Stimulated activated naive CD4-positive, alpha-beta T cell treated with Interleukin-2 at 50 U/mL for 16 hours (primary cell): ENCODE results near the gene AOPEP.
"Not testable (repeated sequence)": the region's sequence is repeated elsewhere in the genome, so short reads cannot be mapped to it uniquely, and the experiment has no call there.

Experiments used
- DNase-seq: peaks from one replicate; lab custom pipeline; 2025; lab: John Stamatoyannopoulos, UW

AOPEP gene

DNA sequence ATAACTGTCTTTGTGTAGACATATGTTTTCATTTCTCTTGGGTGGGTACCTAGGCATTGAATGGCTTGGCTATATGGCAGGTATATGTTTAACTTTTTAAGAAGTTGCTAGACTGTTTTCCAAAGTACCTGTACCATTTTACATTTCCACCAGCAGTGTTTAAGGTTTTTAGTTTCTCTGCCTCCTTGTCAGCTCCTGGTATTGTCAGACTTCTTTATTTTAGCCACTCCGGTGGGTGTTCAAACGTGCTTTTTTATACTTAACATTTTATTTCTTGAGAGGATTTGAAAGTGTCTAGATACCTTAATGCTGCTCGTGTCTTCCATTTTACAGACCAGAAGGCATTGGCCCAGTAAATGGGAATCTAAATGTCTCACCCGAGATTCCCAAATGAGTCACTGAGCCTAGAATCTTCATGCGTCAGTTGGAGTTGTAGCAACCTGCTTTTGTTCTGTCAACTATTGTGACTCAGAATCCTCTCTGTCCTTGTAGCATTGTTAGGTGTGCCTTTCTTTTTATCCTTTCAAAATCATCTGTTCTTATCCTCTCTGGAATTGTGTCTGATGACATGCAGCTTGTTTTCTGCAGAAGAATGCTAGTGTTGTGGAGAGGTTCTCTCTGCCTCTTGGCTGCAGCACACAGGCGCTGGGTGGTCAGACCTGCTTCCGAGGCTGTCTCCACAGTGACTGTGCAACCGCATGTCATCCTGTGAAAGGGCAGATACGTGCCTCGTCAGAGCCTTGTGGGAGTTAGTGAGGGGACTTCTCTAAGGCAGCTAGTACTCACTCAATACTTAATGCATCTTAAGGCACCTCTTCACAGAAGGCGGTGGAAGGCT is 291.8 kb downstream of the AOPEP start:
- no peak for DNase-seq

DNA sequence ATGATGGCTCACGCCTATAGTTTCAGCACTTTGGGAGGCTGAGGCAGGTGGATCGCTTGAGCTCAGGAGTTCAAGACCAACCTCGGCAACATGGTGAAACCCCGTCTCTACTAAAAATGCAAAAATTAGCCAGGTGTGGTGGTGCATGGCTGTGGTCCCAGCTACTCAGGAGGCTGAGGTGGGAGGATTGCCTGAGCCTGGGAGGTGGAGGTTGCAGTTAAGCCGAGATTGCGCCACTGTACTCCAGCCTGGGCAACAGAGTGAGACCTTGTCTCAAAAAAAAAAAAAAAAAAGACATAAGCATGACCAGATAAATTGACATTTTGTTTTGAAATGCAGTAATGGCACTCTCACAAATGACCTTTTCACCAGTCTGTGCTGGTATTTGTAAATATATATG is 294.1 kb downstream of the AOPEP start:
- DNase-seq, result not testable (repeated sequence)

DNA sequence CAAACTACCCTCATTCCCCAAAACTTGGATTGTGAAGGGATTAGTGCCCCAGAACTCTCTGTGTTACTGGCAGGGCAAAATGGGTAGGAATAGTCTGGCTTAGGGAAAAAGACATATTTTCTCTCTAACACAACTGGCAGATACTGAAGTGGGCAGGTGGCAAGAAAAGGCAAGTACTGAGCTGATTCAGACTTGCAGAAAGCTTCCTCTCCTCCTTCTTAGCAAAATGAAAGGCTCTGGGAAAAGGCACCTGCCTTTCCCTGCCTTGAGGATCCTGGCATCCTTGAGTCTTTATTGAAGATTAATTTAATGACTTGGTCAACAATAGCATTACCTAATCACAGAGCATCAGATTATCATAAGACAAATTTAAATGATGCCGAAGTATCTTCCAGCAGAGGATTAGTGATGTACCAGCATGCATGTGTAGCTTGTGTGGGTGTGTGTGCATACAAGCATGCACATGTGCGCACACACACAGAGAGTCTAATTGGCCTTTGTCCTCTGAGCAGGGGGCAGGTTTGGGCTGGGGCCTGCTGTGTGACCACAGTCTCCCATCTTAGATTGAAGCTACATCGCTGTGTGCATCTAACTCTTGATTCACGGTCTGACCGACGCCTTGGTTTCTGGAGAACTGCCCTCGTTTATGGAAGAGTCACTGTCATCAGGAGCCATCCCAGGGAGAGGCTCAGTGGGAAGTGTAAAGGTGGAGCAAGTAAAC is 294.8 kb downstream of the AOPEP start:
- no peak for DNase-seq

DNA sequence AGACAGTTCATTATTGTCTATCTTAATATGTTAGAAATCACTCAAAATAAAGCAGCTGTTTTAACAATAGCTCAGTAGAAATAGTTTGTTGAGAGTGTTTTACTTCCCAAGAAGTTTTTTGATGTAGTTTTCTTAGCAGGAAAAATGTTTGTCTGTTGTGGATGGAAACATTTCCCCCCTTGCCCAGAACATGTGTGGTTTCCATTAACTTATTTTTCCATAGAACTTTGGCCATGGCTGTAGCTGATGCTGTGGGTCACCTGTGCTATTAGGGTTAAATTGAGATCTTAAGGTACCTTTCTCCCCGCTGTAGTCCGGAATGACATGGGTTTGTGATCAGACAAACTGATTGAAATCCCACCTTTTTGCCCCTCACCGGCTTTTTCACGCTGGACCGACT is 296.2 kb downstream of the AOPEP start:
- DNase-seq, result no peak

DNA sequence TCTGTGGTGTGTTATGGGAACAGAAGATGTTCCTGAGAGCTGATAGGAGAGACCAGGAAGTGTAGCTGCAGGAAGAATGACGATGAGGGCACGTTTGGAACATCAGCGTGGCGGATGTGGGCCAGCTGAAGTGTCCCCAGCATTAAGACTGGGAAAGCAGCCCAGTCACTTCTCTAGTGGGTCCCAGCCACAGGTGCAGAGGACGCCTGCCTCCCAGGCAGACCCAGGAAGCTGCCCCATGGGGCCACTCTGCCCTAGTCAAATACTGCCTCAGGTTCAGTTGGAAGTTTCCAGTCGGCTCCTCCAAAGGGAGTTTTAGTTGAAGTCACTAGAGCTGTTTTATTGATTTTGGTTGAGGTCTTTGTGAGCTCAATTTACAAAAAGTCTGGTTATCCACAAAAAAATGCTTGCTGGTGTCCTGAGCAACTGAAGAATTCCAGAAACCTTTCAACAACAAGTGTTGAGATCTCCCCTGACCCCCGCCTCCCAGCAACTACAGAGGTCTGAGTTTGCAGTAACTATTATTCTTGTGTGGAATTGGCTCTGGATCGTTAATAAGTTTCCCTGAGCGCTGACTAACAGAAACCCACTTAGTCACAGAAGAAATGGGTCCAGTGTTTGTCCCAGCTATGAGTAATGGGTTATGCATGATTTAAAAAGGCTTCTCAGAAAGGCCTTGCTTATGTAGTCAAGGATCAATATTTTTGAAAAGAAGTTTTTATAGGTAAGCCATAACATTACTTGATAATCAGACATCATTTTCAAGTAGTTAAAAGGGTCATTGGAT is 296.9 kb downstream of the AOPEP start:
- no peak for DNase-seq

DNA sequence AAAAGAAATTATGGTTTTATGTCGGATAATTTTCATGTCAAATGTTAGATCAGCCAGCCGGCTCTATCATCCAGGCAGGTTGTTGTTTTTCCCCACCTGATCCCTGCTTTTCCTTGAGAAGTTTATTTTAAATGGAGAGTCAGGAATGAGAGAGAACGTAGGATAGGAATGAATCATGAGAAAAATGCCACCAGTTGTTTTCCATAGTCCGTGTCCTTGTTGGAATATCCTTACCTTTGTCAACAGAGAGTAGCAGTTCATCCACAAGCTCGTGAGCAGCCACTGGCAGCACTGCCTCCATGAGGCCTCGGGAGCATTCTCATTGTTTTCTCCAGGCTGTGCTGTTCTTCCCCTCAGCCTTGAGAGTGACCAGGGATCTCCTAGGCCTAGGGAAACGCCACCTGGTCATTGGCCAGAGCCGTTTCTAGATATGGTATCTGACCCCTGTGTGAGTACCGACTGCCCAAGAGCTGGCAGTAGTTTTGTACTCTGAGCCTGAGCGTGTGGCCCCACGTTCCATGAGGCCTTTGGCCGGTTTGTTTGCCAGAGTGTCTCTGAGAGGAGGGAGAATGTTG is 297.7 kb downstream of the AOPEP start:
- DNase-seq, result no peak

DNA sequence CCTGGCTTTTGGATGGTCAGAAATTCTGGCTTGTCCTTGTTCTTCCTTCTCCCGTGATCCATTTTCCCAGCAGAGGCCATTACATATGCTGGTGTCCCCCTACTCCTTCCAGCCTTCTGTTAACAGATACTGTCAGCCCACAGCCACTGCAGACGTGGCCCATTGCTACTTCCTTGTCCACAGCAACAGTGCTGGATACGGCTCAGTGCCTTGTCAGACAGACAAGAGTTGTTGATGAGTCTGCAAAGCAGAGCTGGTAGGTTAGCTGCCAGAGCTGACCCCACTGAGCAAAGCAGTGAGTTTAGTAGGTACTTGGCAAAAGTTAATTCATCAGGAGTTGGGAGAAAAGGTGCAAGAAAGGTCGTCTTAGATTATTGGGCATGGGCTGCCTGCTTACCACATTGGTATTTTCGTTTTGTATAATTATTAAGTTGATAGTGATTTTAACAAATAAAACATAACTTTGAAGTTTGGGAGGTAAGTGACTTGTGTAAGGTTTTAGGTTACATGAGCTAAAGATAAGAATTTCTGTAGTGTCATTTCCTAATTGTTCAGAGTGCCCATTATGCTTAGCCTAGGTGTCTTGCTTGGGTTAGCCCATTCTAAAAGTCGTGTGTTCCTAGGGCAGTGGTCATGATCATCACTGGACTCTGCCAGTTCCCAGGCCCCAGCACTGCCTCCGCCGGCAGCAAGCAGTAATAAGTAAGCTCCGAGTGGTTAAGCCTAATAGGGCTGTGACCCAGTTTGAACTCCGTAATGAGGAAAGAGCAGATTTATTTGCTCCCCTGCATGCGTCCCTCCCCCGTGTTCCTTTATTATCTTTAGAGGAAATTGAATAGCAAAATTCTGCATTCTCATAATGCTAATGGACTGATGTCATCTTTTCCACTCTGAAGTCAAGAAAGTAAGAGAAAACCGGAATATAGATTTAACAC is 299.0 kb downstream of the AOPEP start:
- no peak for DNase-seq

DNA sequence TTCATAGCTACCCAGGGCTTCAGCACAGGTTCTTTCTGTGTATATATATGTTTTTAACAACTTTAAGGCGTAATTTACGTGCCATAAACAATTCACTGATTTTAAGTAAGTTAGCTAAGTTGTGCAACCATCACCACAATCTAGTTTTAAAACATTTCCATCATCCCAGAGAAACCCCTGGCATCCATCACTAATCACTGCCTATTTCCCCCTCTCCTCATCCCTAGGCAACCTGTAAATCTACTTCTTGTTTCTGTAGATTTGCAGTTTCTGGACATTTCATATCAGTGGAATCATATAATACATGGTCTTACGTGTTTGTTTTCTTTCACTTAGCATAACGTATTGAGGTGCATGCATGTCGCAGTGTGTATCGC is 299.6 kb downstream of the AOPEP start:
- no peak for DNase-seq

DNA sequence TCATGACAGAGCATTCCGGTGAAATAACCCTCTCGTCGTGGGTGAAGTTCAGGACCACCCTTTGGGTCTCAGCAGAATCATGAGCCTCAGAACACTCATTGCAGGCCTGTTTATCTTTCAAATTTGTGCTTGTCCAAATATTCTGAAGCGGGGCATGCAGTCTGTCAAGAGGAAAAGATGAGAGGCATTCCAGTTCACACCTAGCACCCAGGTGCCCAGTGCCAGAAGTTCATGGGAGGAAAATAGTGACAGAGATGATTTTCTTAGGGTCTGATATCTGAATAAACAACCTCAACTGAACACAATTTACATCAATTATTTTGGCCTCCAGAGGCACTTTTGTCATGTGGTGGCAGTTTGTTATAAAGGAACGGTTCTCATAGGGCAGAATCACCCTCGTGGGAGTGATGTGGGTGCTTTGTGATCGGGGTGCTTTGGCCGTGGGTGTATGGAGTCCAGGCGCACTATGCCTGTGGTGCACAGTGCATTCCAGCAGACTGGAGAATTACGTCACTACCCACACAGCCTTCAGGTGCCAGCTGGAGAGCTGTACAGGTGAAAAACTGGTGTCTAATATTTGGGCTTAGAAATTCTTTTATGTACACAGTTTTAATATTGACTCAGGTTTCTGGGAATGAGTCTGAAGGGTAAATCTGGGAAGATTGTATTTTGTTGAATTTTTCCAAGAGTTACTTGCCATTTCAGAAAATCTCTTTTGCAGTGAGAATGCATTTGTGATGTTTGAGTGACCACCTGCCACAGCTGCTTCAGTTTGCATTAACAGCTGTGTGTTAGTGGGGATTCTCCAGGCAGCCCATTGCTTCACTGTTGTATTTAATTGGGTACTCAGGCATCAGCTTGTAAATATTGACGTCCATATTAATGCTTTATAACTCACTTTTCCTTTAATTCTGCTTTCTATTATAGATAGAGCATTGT is 301.7 kb downstream of the AOPEP start:
- no peak for DNase-seq

DNA sequence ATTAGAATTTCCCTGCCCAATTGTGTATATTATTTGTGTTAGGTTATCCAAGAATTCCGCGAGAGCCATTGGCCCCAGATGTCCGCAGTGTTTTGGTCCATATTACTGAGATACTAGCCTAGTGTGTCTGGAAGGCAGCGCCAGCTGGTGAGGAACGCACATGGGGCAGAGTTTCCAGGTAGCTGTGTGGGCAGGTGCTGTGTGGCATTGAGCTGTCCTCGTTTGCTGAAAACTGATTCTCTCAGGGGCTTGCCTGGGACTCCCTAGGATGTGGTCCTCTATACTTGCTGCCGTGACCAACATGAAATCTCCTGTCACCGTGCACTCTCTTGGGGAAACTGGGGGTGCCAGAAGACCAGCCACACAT is 302.3 kb downstream of the AOPEP start:
- DNase-seq, result no peak

DNA sequence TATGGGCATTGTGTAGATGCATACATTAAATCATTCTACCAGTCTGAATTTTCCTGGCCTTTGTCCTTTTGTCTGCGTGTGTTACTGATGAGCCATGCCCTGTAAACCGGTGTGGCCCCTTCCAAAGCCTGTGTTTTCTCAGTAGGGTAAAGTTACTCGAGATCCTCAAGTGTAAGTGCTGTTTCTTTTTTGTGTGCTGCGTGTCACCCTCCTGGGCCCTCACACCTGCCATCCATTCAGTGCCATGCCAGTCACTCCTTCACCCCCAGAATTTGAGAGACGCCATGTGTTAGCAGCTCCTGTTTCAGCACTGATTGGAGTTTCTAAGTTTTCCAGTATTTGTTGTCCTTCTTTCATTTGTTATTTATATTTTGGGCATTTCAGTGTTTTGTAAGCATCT is 302.8 kb downstream of the AOPEP start:
- DNase-seq, result no peak

DNA sequence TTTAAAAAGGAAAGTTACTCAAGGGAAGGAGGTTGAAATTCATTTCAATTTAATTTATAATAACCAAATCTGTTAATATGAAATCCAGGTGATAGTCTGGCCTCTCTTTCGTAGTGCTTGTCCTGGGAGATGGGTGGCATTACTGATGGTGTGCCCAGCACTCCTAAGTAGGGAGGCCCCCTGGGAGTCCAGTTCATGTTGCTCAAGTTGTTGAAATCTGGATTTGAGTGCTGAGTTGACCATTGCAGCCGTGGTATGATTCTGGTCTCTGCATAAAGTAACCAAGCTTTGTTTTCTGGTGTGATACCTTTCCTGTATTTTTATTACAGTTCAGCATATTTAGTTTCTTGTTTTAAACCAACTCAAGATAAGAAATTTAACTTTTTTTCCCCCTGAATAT is 303.2 kb downstream of the AOPEP start:
- DNase-seq, result no peak

DNA sequence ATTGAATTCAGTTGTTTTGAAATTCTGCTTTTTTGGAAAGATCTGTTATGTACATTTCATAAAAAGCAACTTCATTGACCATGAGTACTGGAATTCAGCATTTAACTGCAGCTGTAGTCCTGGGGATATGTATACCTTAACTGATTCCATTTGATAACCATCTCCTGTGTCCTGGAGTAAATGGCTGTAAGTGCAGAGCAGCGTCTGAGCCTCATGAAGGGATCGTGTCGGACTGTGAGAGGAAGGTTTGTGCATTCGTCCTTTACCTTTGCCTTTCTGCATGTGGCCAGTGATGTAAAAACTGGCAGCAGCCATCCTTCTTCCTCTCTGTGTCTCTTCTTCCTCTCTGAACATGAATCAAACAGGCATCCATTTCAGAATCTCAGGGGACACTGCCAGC is 303.8 kb downstream of the AOPEP start:
- no peak for DNase-seq

DNA sequence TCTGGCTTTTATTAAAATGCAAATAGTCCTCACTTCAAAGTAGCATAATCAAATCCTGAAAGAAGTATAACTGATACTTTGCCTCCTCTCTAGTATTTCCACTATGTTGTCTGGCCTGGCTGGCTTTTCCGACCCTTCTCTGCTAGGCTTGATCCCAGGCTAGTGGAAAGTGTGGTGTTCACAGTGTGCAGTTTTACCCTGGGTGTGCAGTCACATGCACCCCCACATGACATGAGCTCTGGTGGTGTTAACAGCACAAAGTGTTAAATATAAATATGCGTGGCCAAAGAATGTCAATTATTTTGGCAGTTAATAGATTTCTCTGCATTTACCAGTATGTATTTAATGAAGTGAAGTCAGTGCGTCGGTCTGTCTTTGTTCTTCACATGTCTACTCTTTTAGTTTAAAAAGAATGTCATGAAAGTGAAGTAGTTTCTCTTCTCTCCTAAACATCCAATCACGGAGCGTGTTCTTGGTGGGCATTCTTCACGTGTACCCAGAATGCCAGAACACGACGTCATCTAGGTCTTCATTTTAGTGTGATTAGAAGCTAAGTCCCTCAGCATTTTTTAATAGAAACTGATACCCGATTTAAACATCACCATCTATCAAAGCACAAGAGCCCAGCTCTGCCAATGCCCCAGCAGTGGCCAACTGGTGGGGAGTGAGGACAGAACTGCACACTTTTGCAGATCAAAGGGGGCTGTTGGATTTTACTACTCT is 304.6 kb downstream of the AOPEP start:
- no peak for DNase-seq

DNA sequence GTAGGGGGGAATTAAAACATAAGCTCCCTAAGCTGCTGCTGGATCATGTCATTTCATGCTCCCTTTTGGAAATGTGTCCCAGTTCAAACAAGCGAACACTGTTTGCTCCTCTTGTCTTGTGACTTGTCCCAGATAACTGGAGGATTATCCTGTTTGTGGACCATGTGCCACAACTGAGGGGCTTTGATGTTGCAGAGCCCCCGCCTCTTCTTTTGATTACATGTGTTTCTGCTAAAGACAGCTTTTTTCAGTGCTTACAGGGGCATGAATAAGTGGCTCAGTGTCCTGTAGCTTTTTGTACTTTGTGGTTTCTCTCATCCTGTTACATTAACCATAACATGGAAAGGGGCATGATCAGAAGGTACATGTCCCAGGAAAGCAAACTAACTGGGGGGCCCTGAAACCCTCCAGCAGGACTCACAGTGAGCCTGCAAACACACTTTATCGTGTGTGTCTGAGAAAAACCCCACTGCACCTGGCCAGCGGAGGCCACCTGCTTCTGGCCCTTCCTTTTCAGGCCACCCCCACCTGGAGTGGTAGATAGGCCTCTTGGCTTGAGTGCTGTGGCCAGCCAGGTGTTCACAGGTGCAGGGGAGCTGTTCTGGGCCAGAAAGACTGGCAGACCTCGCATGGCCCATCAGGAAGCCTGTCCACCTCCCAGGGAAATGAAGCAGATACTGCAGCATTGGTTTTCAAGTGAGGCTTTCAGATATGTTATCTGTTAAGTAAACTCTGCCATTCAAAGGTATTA is 305.4 kb downstream of the AOPEP start:
- DNase-seq, result no peak

DNA sequence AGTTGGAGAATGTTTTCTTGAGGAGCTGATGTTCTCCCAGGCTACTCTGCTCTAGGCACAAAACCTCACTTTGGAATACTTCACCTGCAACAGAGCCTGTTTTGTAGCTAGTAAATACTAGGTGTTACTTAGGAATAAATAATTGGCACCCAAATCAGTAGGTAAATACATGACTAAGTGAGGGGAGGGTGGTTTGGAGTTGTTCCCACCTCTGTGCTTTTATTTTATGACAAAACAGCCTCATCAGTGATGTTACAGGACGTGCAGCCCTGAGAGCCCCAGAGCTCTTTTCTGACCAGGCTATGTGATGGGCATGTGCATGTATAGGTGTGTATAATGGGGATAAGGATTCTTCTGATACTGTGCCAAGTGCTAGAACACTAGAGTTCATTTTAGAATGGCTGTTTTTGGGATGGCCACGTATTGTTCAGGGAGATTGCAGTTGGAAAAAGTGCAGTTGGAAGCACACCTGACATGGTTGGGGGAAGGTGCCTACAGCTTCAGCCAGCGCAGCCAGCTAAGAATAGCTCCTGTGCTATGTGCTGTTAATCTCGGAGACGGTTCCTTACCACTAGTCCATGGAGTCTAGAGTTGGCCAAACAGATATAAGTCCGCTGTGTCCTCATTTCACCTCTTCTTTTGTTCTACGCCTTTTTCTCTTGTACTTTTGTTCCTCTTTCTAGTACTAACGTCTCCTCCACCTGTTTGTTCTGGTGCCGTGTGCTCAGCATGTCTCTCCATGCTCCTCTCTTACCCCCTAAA is 306.3 kb downstream of the AOPEP start:
- no peak for DNase-seq

DNA sequence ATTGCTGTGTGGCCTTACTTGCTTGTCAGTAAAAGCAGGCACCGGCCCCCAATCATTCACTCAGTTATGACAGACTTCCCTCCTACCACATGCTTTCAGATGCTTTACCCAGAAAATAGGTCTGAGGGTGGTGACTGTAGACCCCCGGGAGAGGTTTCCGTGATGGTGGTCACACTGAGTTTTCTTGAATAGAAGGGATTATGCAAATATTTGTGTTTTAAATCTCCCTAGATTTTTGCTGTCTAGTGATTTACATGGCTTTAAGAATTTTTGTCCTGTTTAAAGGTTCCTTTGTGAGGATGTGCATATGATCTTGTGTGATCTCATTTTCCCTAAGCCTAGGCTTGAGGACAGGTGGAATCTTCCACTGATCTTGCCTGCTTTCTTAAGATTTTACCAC is 309.3 kb downstream of the AOPEP start:
- DNase-seq, result no peak

DNA sequence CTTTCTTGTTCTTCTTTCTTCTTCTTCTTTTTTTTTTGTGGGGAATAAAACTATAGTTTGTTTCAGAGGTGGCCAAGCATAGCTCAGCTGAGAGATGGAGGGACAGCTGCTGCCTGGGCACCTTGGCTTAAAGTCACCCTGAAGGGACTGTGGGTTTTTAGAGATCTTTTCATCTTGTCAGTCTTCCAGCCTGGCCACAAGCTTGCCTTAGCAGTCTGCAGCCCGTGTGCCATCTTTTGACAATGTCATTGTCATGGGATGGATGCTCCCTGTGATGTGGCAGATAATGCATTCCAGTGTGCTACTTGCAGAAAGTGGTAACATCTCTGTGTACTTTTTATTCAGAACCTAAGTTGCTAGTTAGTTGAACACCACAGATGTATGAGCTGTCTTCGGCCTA is 310.2 kb downstream of the AOPEP start:
- no peak for DNase-seq
